Measurements from ENCODE around the gene SMIM23.

Gene SMIM23

GRCh38 chr5:171785517-171785916 lies at the start of gene SMIM23:
Gene SMIM23 (plus strand): TSS chr5:171785817. CDS start chr5:171785872, 55 bp downstream.
- POLR2A ChIA-PET = no interaction called here
- DNase-seq (ENCODE audit: extremely low spot score) = no peak
- CTCF ChIA-PET = no interaction called here
- TF ChIP-seq L3MBTL2 (conservative IDR thresholded peaks at IDR 0.05) (no peak), SUZ12 (IDR thresholded peaks at IDR 0.05) (no peak), LEF1 (IDR thresholded peaks at IDR 0.05; ENCODE audit: borderline replicate concordance) (no peak), SP1 (IDR thresholded peaks at IDR 0.05) (no peak)

GRCh38 chr5:171736976-171737891 lies 48.4 kb upstream of the SMIM23 start:
- CTCF ChIA-PET = no interaction called here
- POLR2A ChIA-PET = no interaction called here
- no peak for DNase-seq (ENCODE audit: extremely low spot score)
- TF ChIP-seq L3MBTL2 (conservative IDR thresholded peaks at IDR 0.05) (no peak), ELF4 (IDR thresholded peaks at IDR 0.05) (no peak), CTBP1 (IDR thresholded peaks at IDR 0.05; ENCODE audit: borderline replicate concordance) (no peak), NFRKB (IDR thresholded peaks at IDR 0.05) (no peak), SP1 (IDR thresholded peaks at IDR 0.05) (no peak), FOXK2 (IDR thresholded peaks at IDR 0.05) (no peak), LEF1 (IDR thresholded peaks at IDR 0.05; ENCODE audit: borderline replicate concordance) (no peak), BHLHE40 (IDR thresholded peaks at IDR 0.05; ENCODE audit: borderline replicate concordance) (no peak), ZNF384 (IDR thresholded peaks at IDR 0.05) (no peak), FOXM1 (IDR thresholded peaks at IDR 0.05; ENCODE audit: borderline replicate concordance) (no peak), HDGF (IDR thresholded peaks at IDR 0.05; ENCODE audit: borderline replicate concordance) (no peak), SUZ12 (IDR thresholded peaks at IDR 0.05) (no peak), TARDBP (IDR thresholded peaks at IDR 0.05) (no peak), FOXA1 (IDR thresholded peaks at IDR 0.05) (no peak), ARNT (IDR thresholded peaks at IDR 0.05) (no peak)
- TF ChIP-seq, protein P1, sequence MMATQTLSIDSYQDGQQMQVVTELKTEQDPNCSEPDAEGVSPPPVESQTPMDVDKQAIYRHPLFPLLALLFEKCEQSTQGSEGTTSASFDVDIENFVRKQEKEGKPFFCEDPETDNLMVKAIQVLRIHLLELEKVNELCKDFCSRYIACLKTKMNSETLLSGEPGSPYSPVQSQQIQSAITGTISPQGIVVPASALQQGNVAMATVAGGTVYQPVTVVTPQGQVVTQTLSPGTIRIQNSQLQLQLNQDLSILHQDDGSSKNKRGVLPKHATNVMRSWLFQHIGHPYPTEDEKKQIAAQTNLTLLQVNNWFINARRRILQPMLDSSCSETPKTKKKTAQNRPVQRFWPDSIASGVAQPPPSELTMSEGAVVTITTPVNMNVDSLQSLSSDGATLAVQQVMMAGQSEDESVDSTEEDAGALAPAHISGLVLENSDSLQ (IDR thresholded peaks at IDR 0.05) = no peak

DNA sequence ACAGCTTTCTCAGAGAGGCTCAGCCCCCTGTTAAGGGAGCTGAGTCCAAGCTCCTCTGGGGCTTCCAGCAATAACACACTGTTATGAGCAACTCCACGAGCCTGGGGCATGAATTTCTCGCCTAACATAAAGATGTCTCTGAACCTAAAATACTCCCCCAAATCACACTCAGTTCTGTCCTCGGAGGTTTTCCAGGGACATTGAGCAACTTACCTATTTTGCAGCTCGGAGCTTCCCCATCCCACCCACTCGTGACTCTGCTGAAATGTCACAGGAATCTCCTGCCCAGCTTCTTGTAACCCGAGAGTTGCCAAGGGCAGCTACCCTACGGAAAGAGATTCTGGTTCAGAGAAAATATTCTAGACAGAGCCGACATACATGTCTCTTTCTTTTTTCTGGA lies 47.1 kb upstream of the SMIM23 start:
- TF ChIP-seq ARNT (IDR thresholded peaks at IDR 0.05) (no peak), TARDBP (IDR thresholded peaks at IDR 0.05) (no peak), ELF4 (IDR thresholded peaks at IDR 0.05) (no peak), FOXK2 (IDR thresholded peaks at IDR 0.05) (no peak), ZNF384 (IDR thresholded peaks at IDR 0.05) (no peak), L3MBTL2 (conservative IDR thresholded peaks at IDR 0.05) (no peak), SP1 (IDR thresholded peaks at IDR 0.05) (no peak), LEF1 (IDR thresholded peaks at IDR 0.05; ENCODE audit: borderline replicate concordance) (no peak), HDGF (IDR thresholded peaks at IDR 0.05; ENCODE audit: borderline replicate concordance) (no peak), SUZ12 (IDR thresholded peaks at IDR 0.05) (no peak), BHLHE40 (IDR thresholded peaks at IDR 0.05; ENCODE audit: borderline replicate concordance) (no peak), FOXM1 (IDR thresholded peaks at IDR 0.05; ENCODE audit: borderline replicate concordance) (no peak), CTBP1 (IDR thresholded peaks at IDR 0.05; ENCODE audit: borderline replicate concordance) (no peak), NFRKB (IDR thresholded peaks at IDR 0.05) (no peak), FOXA1 (IDR thresholded peaks at IDR 0.05) (no peak)
- TF ChIP-seq, protein P1 (IDR thresholded peaks at IDR 0.05) = no peak
- CTCF ChIA-PET = no interaction called here
- POLR2A ChIA-PET = no interaction called here

GRCh38 chr5:171739271-171739670 lies 46.3 kb upstream of the SMIM23 start:
- CTCF ChIA-PET = no interaction called here
- DNase-seq (ENCODE audit: extremely low spot score) = no peak
- no peak for TF ChIP-seq L3MBTL2 (conservative IDR thresholded peaks at IDR 0.05)
- TF ChIP-seq HDGF (IDR thresholded peaks at IDR 0.05; ENCODE audit: borderline replicate concordance) = no peak
- no peak for TF ChIP-seq LEF1 (IDR thresholded peaks at IDR 0.05; ENCODE audit: borderline replicate concordance)
- POLR2A ChIA-PET = no interaction called here

More for the DNA sequence above, 47.1 kb upstream of the SMIM23 start:
- DNase-seq (ENCODE audit: extremely low spot score) = no peak

- CTCF ChIA-PET = interaction anchor here (0.6 kb wide), 1 partner anchor 138 kb away, joined by 3 read pairs; no protein-coding TSS in a partner anchor
- POLR2A ChIA-PET = no interaction called here
- no peak for TF ChIP-seq TARDBP (IDR thresholded peaks at IDR 0.05)
- no peak for TF ChIP-seq SUZ12 (IDR thresholded peaks at IDR 0.05)
- TF ChIP-seq FOXA1 (IDR thresholded peaks at IDR 0.05) = no peak
- TF ChIP-seq FOXM1 (IDR thresholded peaks at IDR 0.05; ENCODE audit: borderline replicate concordance) = no peak
- TF ChIP-seq HDGF (IDR thresholded peaks at IDR 0.05; ENCODE audit: borderline replicate concordance) = no peak
- TF ChIP-seq FOXK2 (IDR thresholded peaks at IDR 0.05) = no peak
- TF ChIP-seq ARNT (IDR thresholded peaks at IDR 0.05) = no peak
These were observed 42.1 kb upstream of the SMIM23 start for GRCh38 chr5:171743436-171744076.

GRCh38 chr5:171744264-171744663 lies 41.4 kb upstream of the SMIM23 start:
- ChIA-PET POLR2A (no interaction called here), CTCF (no interaction called here)
- DNase-seq (ENCODE audit: extremely low spot score) = no peak
- TF ChIP-seq FOXA1 (IDR thresholded peaks at IDR 0.05) (no peak), ZNF384 (IDR thresholded peaks at IDR 0.05) (no peak), FOXM1 (IDR thresholded peaks at IDR 0.05; ENCODE audit: borderline replicate concordance) (no peak)

More at GRCh38 chr5:171743436-171744076, 42.1 kb upstream of the SMIM23 start:
- DNase-seq (ENCODE audit: extremely low spot score) = no peak

DNA sequence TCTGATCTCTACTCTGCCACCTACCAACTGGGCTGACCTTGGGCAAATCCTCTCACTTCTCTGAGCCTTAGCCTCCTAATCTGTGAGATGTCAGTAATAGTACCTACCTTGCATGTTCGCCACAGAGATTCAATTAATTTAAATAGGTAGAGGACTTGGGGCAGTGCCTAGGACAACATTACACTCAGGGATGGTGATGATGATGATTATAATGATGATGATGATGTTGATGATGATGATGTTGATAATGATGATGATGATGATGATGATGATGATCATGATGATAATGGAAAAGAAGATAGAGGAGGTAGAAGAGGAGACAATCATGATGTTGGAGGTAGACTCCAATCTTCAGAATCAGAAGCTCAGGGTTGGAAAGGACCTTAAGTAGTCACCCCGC lies 40.7 kb upstream of the SMIM23 start:
- TF ChIP-seq SP1 (IDR thresholded peaks at IDR 0.05) (no peak), ARNT (IDR thresholded peaks at IDR 0.05) (no peak), HDGF (IDR thresholded peaks at IDR 0.05; ENCODE audit: borderline replicate concordance) (no peak), CTBP1 (IDR thresholded peaks at IDR 0.05; ENCODE audit: borderline replicate concordance) (no peak), ZNF384 (IDR thresholded peaks at IDR 0.05) (no peak), SUZ12 (IDR thresholded peaks at IDR 0.05) (no peak), FOXK2 (IDR thresholded peaks at IDR 0.05) (no peak), FOXM1 (IDR thresholded peaks at IDR 0.05; ENCODE audit: borderline replicate concordance) (no peak), FOXA1 (IDR thresholded peaks at IDR 0.05) (no peak), TARDBP (IDR thresholded peaks at IDR 0.05) (no peak), LEF1 (IDR thresholded peaks at IDR 0.05; ENCODE audit: borderline replicate concordance) (no peak), NFRKB (IDR thresholded peaks at IDR 0.05) (no peak), L3MBTL2 (conservative IDR thresholded peaks at IDR 0.05) (no peak)
- TF ChIP-seq, protein P1 (IDR thresholded peaks at IDR 0.05) = no peak
- ChIA-PET CTCF (no interaction called here), POLR2A (no interaction called here)
- DNase-seq (ENCODE audit: extremely low spot score) = no peak

Data from HEK293T (cell line).